Adipose tissue (tissue), 3 donors: ENCODE results near the gene ATP8B4. TPM values are rescaled to one million over a fixed set of nuclear protein-coding genes. Genes with fewer than 3 reads are reported as not detected.
"Not testable (repeated sequence)": the region's sequence is repeated elsewhere in the genome, so short reads cannot be mapped to it uniquely, and the experiment has no call there.

Experiments used
- H3K27ac ChIP-seq: one replicate; pipeline ENCODE4 v1.5.1; 2013; ENCODE audit warnings: low read depth, low read length
- WGBS, 3 donors: extraction: QIAGEN DNeasy Blood & Tissue Kit; methylation state at CpG; one replicate each; pipeline ENCODE4 v1.1.7; 2013; 5-methylcytosine and 5-hydroxymethylcytosine counted together
- polyA plus RNA-seq, 3 donors: library from polyadenylated mRNA; stranded (reverse); fragments of 200-250 nt; gene quantifications; one replicate each; pipeline ENCODE4 v1.2.3, GENCODE V29; 2013
- donor health status: healthy with polysubstance abuse.
- donor health status: Bipolar disorder and iron deficiency.
- donor health status: healthy.

Gene ATP8B4
- polyA plus RNA-seq, 3 donors: 0.90 to 7.3 (median 5.5) TPM

- WGBS, 3 donors: 76 to 87% (median 78%) methylated on average over 6 of the region's 6 CpGs
- no peak overlapping the region for H3K27ac ChIP-seq
These were observed 128.0 kb downstream of the ATP8B4 start for GRCh38 chr15:49990835-49991545.

- H3K27ac ChIP-seq: no peak overlapping the region
- 32 to 77% (median 49%) methylated on average over 3 of the region's 3 CpGs for WGBS, 3 donors
These were observed 129.5 kb downstream of the ATP8B4 start for GRCh38 chr15:49989498-49989897.

GRCh38 chr15:49988766-49989165 is 130.3 kb downstream of the ATP8B4 start:
- no peak overlapping the region for H3K27ac ChIP-seq
- 59 to 89% (median 84%) methylated on average over 2 of the region's 2 CpGs for WGBS, 3 donors

GRCh38 chr15:49987896-49988295 is 131.1 kb downstream of the ATP8B4 start:
- no peak overlapping the region for H3K27ac ChIP-seq
- 72 to 91% (median 85%) methylated on average over 3 of the region's 3 CpGs for WGBS, 3 donors

GRCh38 chr15:49987198-49987785 is 131.7 kb downstream of the ATP8B4 start:
- WGBS, 3 donors: 41 to 80% (median 76%) methylated on average over 3 of the region's 3 CpGs
- no peak overlapping the region for H3K27ac ChIP-seq

GRCh38 chr15:49986326-49986725 is 132.7 kb downstream of the ATP8B4 start:
- WGBS, 3 donors: 54 to 86% (median 69%) methylated on average over 3 of the region's 3 CpGs
- H3K27ac ChIP-seq: no peak overlapping the region

GRCh38 chr15:49985463-49985862 is 133.6 kb downstream of the ATP8B4 start:
- no peak overlapping the region for H3K27ac ChIP-seq
- WGBS, 3 donors: 70 to 77% (median 72%) methylated on average over 4 of the region's 4 CpGs

GRCh38 chr15:49984436-49984835 is 134.6 kb downstream of the ATP8B4 start:
- H3K27ac ChIP-seq: no peak overlapping the region
- WGBS, 3 donors: 47 to 81% (median 78%) methylated on average over 2 of the region's 2 CpGs

- H3K27ac ChIP-seq: no peak overlapping the region
- 70 to 82% (median 72%) methylated on average over 3 of the region's 3 CpGs for WGBS, 3 donors
These were observed 136.4 kb downstream of the ATP8B4 start for GRCh38 chr15:49982584-49982983.

GRCh38 chr15:49979705-49980382 is 139.2 kb downstream of the ATP8B4 start:
- H3K27ac ChIP-seq: no peak overlapping the region
- WGBS, 3 donors: 86 to 97% (median 94%) methylated on average over 2 of the region's 2 CpGs

GRCh38 chr15:49978121-49978520 is 140.9 kb downstream of the ATP8B4 start:
- H3K27ac ChIP-seq: no peak overlapping the region
- 48 to 58% (median 48%) methylated on average over 2 of the region's 2 CpGs for WGBS, 3 donors

- H3K27ac ChIP-seq: no peak overlapping the region
- WGBS, 3 donors: 32 to 54% (median 54%) methylated on average over 1 of the region's 1 CpG
These were observed 141.7 kb downstream of the ATP8B4 start for GRCh38 chr15:49977306-49977705.

GRCh38 chr15:49964551-49964950 is 154.5 kb downstream of the ATP8B4 start:
- 42 to 73% (median 63%) methylated on average over 1 of the region's 1 CpG for WGBS, 3 donors

GRCh38 chr15:49964061-49964460 is 155.0 kb downstream of the ATP8B4 start:
- H3K27ac ChIP-seq: no peak overlapping the region

More at GRCh38 chr15:49964551-49964950, 154.5 kb downstream of the ATP8B4 start:
- H3K27ac ChIP-seq: no peak overlapping the region

GRCh38 chr15:49963033-49963772 is 155.8 kb downstream of the ATP8B4 start:
- H3K27ac ChIP-seq: not testable (repeated sequence)
- 84 to 91% (median 89%) methylated on average over 9 of the region's 9 CpGs for WGBS, 3 donors

- no peak overlapping the region for H3K27ac ChIP-seq
- WGBS, 3 donors: 69 to 81% (median 76%) methylated on average over 3 of the region's 3 CpGs
These were observed 156.9 kb downstream of the ATP8B4 start for GRCh38 chr15:49962044-49962602.

GRCh38 chr15:49953421-49953820 is 165.6 kb downstream of the ATP8B4 start:
- WGBS, 3 donors: 72 to 89% (median 79%) methylated on average over 3 of the region's 3 CpGs
- no peak overlapping the region for H3K27ac ChIP-seq

GRCh38 chr15:49946681-49947080 is 172.4 kb downstream of the ATP8B4 start:
- no peak overlapping the region for H3K27ac ChIP-seq
- WGBS, 3 donors: 48 to 88% (median 82%) methylated on average over 2 of the region's 2 CpGs

- 83 to 85% (median 83%) methylated on average over 2 of the region's 2 CpGs for WGBS, 3 donors
- H3K27ac ChIP-seq: no peak overlapping the region
These were observed 184.5 kb downstream of the ATP8B4 start for GRCh38 chr15:49934487-49934886.
